ENCODE results near the gene CTSZ. TPM values are rescaled to one million over a fixed set of nuclear protein-coding genes. Genes with fewer than 3 reads are reported as not detected.

CTSZ gene
- total and polyA plus RNA-seq, 10 of the 15 experiments (the other 5 are each of a cell fraction or from before 2014, with no cell fraction given): 6.0 to 301 (median 154) TPM

- no peak for TF ChIP-seq CEBPB (IDR thresholded peaks at IDR 0.05; ENCODE audit: borderline replicate concordance in 1 of 2, low read depth in 2 of 2, low read length in 2 of 2)
- no peak for TF ChIP-seq IRF4 (IDR thresholded peaks at IDR 0.05; ENCODE audit: low read depth, low read length)
- no peak for TF ChIP-seq KDM1A (IDR thresholded peaks at IDR 0.05; ENCODE audit: borderline replicate concordance)
- TF ChIP-seq FOS (IDR thresholded peaks at IDR 0.05; ENCODE audit: borderline replicate concordance, extremely low read depth, insufficient read length): no peak
- no peak for TF ChIP-seq POLR2AphosphoS2 (IDR thresholded peaks at IDR 0.05; ENCODE audit: low read depth, low read length)
- peak; percentile 93 for TF ChIP-seq NR2F1 (conservative IDR thresholded peaks at IDR 0.05)
- TF ChIP-seq FOXK2 (IDR thresholded peaks at IDR 0.05): no peak
- no peak for TF ChIP-seq BRCA1 (IDR thresholded peaks at IDR 0.05; ENCODE audit: low read depth, low read length)
- no peak for TF ChIP-seq PAX5 (IDR thresholded peaks at IDR 0.05; ENCODE audit: borderline replicate concordance, low read depth, low read length)
- TF ChIP-seq ZSCAN29 (IDR thresholded peaks at IDR 0.05): no peak
- TF ChIP-seq FOXM1 (IDR thresholded peaks at IDR 0.05; ENCODE audit: low read depth, low read length): no peak
- TF ChIP-seq JUNB (IDR thresholded peaks at IDR 0.05): no peak
- TF ChIP-seq RELA (IDR thresholded peaks at IDR 0.05; ENCODE audit: borderline replicate concordance, partially characterized antibody): no peak
- TF ChIP-seq STAT3 (IDR thresholded peaks at IDR 0.05; ENCODE audit: low read depth, low read length): no peak
- TF ChIP-seq CREM (IDR thresholded peaks at IDR 0.05; ENCODE audit: low read depth): no peak
- TF ChIP-seq ETV6 (conservative IDR thresholded peaks at IDR 0.05 in 1 of 2, IDR thresholded peaks at IDR 0.05 in 1 of 2; ENCODE audit: borderline replicate concordance in 1 of 2, low read depth in 1 of 2): no peak
- TF ChIP-seq MXI1 (IDR thresholded peaks at IDR 0.05; ENCODE audit: low read depth, low read length): no peak
- TF ChIP-seq SIX5 (IDR thresholded peaks at IDR 0.05; ENCODE audit: low read depth, low read length, severe bottlenecking): no peak
- TF ChIP-seq ZNF24 (IDR thresholded peaks at IDR 0.05): no peak
- no peak for TF ChIP-seq SRF (IDR thresholded peaks at IDR 0.05; ENCODE audit: low read depth in 2 of 2, low read length in 2 of 2)
- TF ChIP-seq CBX5 (IDR thresholded peaks at IDR 0.05; ENCODE audit: low read depth): no peak
- no peak for TF ChIP-seq KAT2A (conservative IDR thresholded peaks at IDR 0.05; ENCODE audit: control insufficient read depth, low read depth, low read length)
- peak; percentile 31; the same call in 1 of the 2 replicates for TF ChIP-seq POLR2AphosphoS5 (IDR thresholded peaks at IDR 0.05; ENCODE audit: low read length)
- TF ChIP-seq TBL1XR1 (IDR thresholded peaks at IDR 0.05; ENCODE audit: low read depth, low read length): no peak
- TF ChIP-seq ZNF687 (IDR thresholded peaks at IDR 0.05): peak; percentile 84
- no peak for TF ChIP-seq RBBP5 (conservative IDR thresholded peaks at IDR 0.05)
Measured at GRCh38 chr20:59042796-59043631, 36.0 kb upstream of the CTSZ start (continued).

Data from GM12878 (cell line).